ENCODE data around the gene OR2T1.
"Not testable (repeated sequence)": the region's sequence is repeated elsewhere in the genome, so short reads cannot be mapped to it uniquely, and the experiment has no call there.

Gene OR2T1

DNA sequence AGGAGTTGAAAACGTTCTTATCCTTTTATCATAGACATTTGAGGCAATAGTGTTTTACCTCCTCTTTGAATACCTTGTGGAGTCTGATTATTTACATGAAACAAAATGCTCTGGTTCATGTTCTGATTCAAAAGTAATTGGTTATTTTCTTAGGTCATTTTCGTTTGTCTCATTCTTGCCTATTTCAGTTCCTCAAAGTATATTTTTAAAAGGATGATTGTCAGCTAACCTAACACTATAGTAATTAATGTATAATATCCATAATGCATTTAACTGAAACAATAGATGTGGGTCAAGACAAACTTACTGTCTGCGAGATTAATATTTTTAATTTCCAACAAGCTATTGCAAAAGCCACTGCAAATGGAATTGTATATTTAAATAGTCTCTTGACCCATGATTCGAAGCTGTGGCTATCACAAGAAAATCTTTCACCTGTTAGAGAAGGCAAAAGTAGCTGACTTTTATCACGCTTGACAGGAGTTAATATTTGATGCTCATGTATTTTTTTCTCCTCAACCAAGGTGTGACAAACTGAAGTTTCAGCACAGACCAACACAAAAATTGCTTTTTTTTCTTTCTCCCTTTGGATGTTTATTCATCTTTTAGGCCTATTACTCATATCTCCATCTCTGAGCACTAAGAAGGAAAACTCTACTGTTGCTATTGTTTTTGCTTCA, 47.8 kb downstream of the OR2T1 start:
- not testable (repeated sequence) for H3K4me3 ChIP-seq (ENCODE audit: insufficient read depth, low read depth, low read length, poor library complexity, severe bottlenecking); H3K9me3 ChIP-seq (ENCODE audit: control insufficient read depth, low read length); H3K27ac ChIP-seq (ENCODE audit: insufficient read depth, low read length, poor library complexity, severe bottlenecking); H3K36me3 ChIP-seq (ENCODE audit: control insufficient read depth, insufficient read depth, low read length); DNase-seq; H3K27me3 ChIP-seq (replicated peaks; ENCODE audit: control insufficient read depth, insufficient read depth, low read length, poor library complexity, severe bottlenecking); H3K4me1 ChIP-seq (ENCODE audit: control insufficient read depth, insufficient read depth, low read length, poor library complexity, severe bottlenecking)

GRCh38 chr1:248453619-248454018, 50.8 kb downstream of the OR2T1 start:
- not testable (repeated sequence) for H3K27ac ChIP-seq (ENCODE audit: insufficient read depth, low read length, poor library complexity, severe bottlenecking); H3K36me3 ChIP-seq (ENCODE audit: control insufficient read depth, insufficient read depth, low read length); H3K4me3 ChIP-seq (ENCODE audit: insufficient read depth, low read depth, low read length, poor library complexity, severe bottlenecking); H3K9me3 ChIP-seq (ENCODE audit: control insufficient read depth, low read length); H3K4me1 ChIP-seq (ENCODE audit: control insufficient read depth, insufficient read depth, low read length, poor library complexity, severe bottlenecking); H3K27me3 ChIP-seq (replicated peaks; ENCODE audit: control insufficient read depth, insufficient read depth, low read length, poor library complexity, severe bottlenecking); DNase-seq

DNA sequence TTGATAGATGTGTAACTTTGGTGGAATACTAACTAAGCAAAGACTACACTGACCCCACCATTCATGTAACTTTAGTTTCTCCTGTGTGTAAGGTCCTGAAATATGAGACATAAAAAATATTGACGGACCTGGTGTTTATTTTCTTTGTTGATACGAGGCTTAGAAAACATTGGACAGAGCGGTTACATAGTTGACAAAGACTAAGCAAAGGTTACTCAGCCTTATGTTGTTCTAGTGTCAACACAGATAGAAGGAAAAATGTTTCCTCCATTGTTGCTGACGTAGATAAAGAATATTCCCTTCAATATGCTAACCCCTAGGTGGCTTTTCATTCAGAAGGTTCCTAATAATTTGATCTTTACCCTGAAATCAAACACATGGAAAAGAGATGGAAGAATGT, 52.2 kb downstream of the OR2T1 start:
- H3K9me3 ChIP-seq (ENCODE audit: control insufficient read depth, low read length), result not testable (repeated sequence)

GRCh38 chr1:248456635-248457034, 53.8 kb downstream of the OR2T1 start:
- H3K4me1 ChIP-seq (ENCODE audit: control insufficient read depth, insufficient read depth, low read length, poor library complexity, severe bottlenecking); H3K27me3 ChIP-seq (replicated peaks; ENCODE audit: control insufficient read depth, insufficient read depth, low read length, poor library complexity, severe bottlenecking); H3K9me3 ChIP-seq (ENCODE audit: control insufficient read depth, low read length); H3K27ac ChIP-seq (ENCODE audit: insufficient read depth, low read length, poor library complexity, severe bottlenecking); H3K4me3 ChIP-seq (ENCODE audit: insufficient read depth, low read depth, low read length, poor library complexity, severe bottlenecking); H3K36me3 ChIP-seq (ENCODE audit: control insufficient read depth, insufficient read depth, low read length); DNase-seq: not testable (repeated sequence)

More for the DNA sequence above, 52.2 kb downstream of the OR2T1 start:
- H3K4me1 ChIP-seq (ENCODE audit: control insufficient read depth, insufficient read depth, low read length, poor library complexity, severe bottlenecking); H3K4me3 ChIP-seq (ENCODE audit: insufficient read depth, low read depth, low read length, poor library complexity, severe bottlenecking); H3K27me3 ChIP-seq (replicated peaks; ENCODE audit: control insufficient read depth, insufficient read depth, low read length, poor library complexity, severe bottlenecking); H3K36me3 ChIP-seq (ENCODE audit: control insufficient read depth, insufficient read depth, low read length); H3K27ac ChIP-seq (ENCODE audit: insufficient read depth, low read length, poor library complexity, severe bottlenecking); DNase-seq: not testable (repeated sequence)
